CD4-positive, alpha-beta T cell treated with Interleukin-12 subunit alpha and Interleukin-12 subunit beta, for 1 hour (primary cell): Measurements from ENCODE around the gene TIMP2.
A peak's percentile ranks its signal among the peaks of the same experiment; 100 is the strongest.
"Not testable (repeated sequence)": the region's sequence is repeated elsewhere in the genome, so short reads cannot be mapped to it uniquely, and the experiment has no call there.

Experiments
- DNase-seq: peaks from one replicate; pipeline ENCODE4 v3.0.0-alpha.2; 2020

TIMP2 gene

GRCh38 chr17:78885956-78886355, 39.2 kb downstream of the TIMP2 start:
- no peak for DNase-seq

- DNase-seq, result no peak
Measured at GRCh38 chr17:78884876-78885667, 40.1 kb downstream of the TIMP2 start.

- DNase-seq, result no peak
Measured at GRCh38 chr17:78884148-78884825, 40.9 kb downstream of the TIMP2 start.

- DNase-seq, result no peak
Measured at GRCh38 chr17:78883533-78884131, 41.6 kb downstream of the TIMP2 start.

- DNase-seq, result peak; percentile 15
Measured at GRCh38 chr17:78883089-78883532, 42.1 kb downstream of the TIMP2 start.

GRCh38 chr17:78882540-78883088, 42.6 kb downstream of the TIMP2 start:
- DNase-seq, result no peak

GRCh38 chr17:78879635-78880186, 45.5 kb downstream of the TIMP2 start:
- peak; percentile 32 for DNase-seq

GRCh38 chr17:78878871-78879527, 46.2 kb downstream of the TIMP2 start:
- no peak for DNase-seq

GRCh38 chr17:78878261-78878660, 46.9 kb downstream of the TIMP2 start:
- DNase-seq, result no peak

GRCh38 chr17:78876954-78877517, 48.2 kb downstream of the TIMP2 start:
- DNase-seq, result not testable (repeated sequence)

- no peak for DNase-seq
Measured at GRCh38 chr17:78876094-78876597, 49.0 kb downstream of the TIMP2 start.

GRCh38 chr17:78875363-78876093, 49.7 kb downstream of the TIMP2 start:
- no peak for DNase-seq

- no peak for DNase-seq
Measured at GRCh38 chr17:78873519-78874340, 51.5 kb downstream of the TIMP2 start.

GRCh38 chr17:78872486-78872885, 52.7 kb downstream of the TIMP2 start:
- no peak for DNase-seq

- DNase-seq, result no peak
Measured at GRCh38 chr17:78870621-78871020, 54.6 kb downstream of the TIMP2 start.

- no peak for DNase-seq
Measured at GRCh38 chr17:78868391-78868790, 56.8 kb downstream of the TIMP2 start.

GRCh38 chr17:78867046-78867445, 58.1 kb downstream of the TIMP2 start:
- DNase-seq, result not testable (repeated sequence)

GRCh38 chr17:78865682-78866390, 59.4 kb downstream of the TIMP2 start:
- DNase-seq, result peak; percentile 63

- no peak for DNase-seq
Measured at GRCh38 chr17:78864117-78864516, 61.1 kb downstream of the TIMP2 start.
